GM06990 (cell line): ENCODE data around the gene AZIN2.

Source experiments
- DNase-seq: peaks from one replicate; pipeline ENCODE4 v3.0.0-alpha.2; 2011; ENCODE audit not compliant: insufficient read length; ENCODE audit errors: extremely low read depth
- H3K27me3 ChIP-seq: replicated peaks from 2 replicates; pipeline ENCODE4 v1.6.0; 2011; ENCODE audit warnings: low read length; ENCODE audit not compliant: control insufficient read depth, insufficient read depth
- H3K36me3 ChIP-seq: 2 replicates; pipeline ENCODE4 v1.5.1; 2011; ENCODE audit warnings: low read length; ENCODE audit not compliant: control insufficient read depth, insufficient read depth
- H3K4me3 ChIP-seq: replicated peaks from 2 replicates; pipeline ENCODE4 v1.5.1; 2011; ENCODE audit warnings: low read depth, mild to moderate bottlenecking, control low read depth, low read length
- CTCF ChIP-seq: IDR thresholded peaks from 2 replicates; pipeline ENCODE4 v1.5.1; 2011; ENCODE audit warnings: low read length, control low read depth, mild to moderate bottlenecking, inconsistent platforms; ENCODE audit not compliant: insufficient read depth, poor library complexity, severe bottlenecking

The AZIN2 gene

GRCh38 chr1:33074193-33074945 is 6.6 kb upstream of the AZIN2 start:
- no peak for TF ChIP-seq CTCF
- no peaks in the 10 kb centered on the region for H3K27me3 ChIP-seq

GRCh38 chr1:33078030-33078591 is 2.8 kb upstream of the AZIN2 start:
- H3K4me3 ChIP-seq, result no peak overlapping the region
- no peaks in the 10 kb centered on the region for H3K36me3 ChIP-seq
- DNase-seq, result no peak
- no peaks in the 10 kb centered on the region for H3K27me3 ChIP-seq
- no peak for TF ChIP-seq CTCF

More at GRCh38 chr1:33074193-33074945, 6.6 kb upstream of the AZIN2 start:
- no peaks in the 10 kb centered on the region for H3K36me3 ChIP-seq
- no peak overlapping the region for H3K4me3 ChIP-seq
- DNase-seq, result no peak

- Histone ChIP-seq H3K36me3 (no peaks in the 10 kb centered on the region), H3K4me3 (peak overlapping the region; percentile 60), H3K27me3 (no peaks in the 10 kb centered on the region)
- no peak for DNase-seq
- no peak for TF ChIP-seq CTCF
Measured at GRCh38 chr1:33080373-33080772, 580 bp upstream of the AZIN2 start.

- H3K4me3 ChIP-seq, result peak overlapping the region; percentile 60
Measured at GRCh38 chr1:33081554-33082305, 777 bp downstream of the AZIN2 start.

GRCh38 chr1:33082575-33083108 is 1.7 kb downstream of the AZIN2 start:
- Histone ChIP-seq H3K4me3 (no peak overlapping the region), H3K27me3 (no peaks in the 10 kb centered on the region), H3K36me3 (no peaks in the 10 kb centered on the region)
- no peak for TF ChIP-seq CTCF
- no peak for DNase-seq

More at GRCh38 chr1:33081554-33082305, 777 bp downstream of the AZIN2 start:
- no peaks in the 10 kb centered on the region for H3K36me3 ChIP-seq
- TF ChIP-seq CTCF, result no peak
- no peak for DNase-seq
- H3K27me3 ChIP-seq, result no peaks in the 10 kb centered on the region
